HG03521 (cell line): ENCODE results near the gene ABCC4.
A peak's percentile ranks its signal among the peaks of the same experiment; 100 is the strongest.

ENCODE experiments used
- ATAC-seq: cut with Tn5 transposase; IDR thresholded peaks from one replicate; pipeline ENCODE4 v1.9.1; 2021; ENCODE audit warnings: mild to moderate bottlenecking, moderate library complexity; ENCODE audit not compliant: unreplicated experiment

ABCC4 gene

DNA sequence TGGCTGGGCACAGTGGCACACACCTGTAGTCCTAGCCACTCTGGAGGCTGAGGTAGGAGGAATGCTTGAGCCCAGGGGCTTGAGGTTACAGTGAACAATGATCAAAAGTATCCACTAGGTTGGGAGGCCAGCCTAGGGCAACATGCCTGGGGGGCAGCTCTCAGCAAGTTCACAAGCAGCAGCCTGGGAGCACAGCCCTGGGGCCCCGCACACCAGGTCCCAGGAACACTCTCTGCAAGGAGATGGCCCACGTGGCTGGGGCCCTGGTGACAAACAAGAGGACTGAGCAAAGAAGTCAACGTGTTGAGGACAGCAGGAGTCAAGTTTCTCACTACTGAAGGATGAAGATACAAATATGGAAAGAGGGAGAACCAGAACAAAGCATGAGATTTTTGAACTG lies 39.3 kb downstream of the ABCC4 start:
- no peak for ATAC-seq

DNA sequence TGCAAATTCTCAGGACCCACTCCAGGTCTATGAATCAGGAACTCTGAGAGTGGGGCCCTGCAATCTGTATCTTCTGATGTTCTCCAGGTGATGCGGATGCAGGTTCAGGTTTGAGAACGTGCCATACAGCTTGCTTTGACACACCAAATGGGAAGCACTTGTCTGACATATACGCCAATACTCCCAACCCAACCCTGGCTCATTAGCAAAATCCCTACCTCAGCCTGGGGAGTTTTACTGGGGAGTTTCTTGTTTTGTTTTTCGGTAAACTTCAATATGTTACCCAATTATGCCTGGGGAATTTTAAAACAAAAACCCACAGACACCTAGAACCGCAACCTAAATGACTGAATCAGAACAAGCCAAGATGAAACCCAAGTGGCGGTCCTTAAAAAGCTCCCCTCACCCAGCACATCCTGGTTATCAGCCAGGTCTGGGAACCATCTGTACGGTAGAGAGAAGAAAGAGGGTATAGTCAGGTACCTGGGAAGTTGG lies 41.2 kb downstream of the ABCC4 start:
- peak; percentile 32 for ATAC-seq

DNA sequence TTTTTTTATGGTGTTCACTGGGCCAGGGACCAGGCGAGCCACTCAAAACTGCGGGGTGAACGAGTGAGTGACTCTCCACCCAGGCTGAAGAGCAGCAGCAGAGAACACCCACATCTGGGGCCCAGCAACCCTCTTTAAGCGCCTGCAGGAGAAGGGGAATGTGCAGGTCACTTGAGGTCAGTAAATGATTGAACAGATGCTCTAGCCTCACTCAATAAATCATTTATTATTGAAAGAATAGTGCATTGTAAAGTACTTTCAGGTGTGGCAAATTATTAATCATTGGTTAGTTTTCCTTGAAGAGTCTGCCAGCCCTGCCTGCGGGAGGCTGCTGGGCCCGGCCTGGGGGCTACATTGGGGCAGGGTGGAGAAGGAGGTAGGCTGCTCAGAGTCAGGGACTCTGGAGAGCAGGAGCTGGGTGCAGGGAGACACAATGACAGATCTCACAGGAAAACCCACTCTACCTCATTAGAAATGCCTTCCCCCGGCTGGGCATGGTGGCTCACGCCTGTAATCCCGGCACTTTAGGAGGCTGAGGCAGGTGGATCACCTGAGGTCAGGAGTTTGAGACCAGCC lies 42.5 kb downstream of the ABCC4 start:
- peak; percentile 30 for ATAC-seq

DNA sequence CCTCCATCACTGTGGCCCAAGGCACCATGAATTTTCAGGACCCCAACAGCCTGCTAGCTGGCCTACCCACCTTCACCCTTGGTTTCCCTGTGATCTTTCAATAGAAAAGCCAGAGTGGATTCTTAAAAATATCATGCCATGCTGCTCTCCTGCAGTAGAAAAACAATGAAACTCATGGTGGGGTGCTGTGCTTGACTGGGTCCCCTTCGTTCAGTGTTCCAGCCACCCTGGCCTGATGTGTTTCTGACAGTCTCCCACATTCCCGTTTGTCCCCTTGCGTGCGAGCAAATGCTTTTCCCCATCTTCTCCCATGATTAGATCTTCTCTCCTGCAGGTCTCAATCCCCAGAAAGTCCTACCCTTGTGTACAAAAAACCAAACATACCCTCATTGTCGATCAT lies 43.2 kb downstream of the ABCC4 start:
- ATAC-seq: no peak

GRCh38 chr13:95256091-95256490 lies 45.2 kb downstream of the ABCC4 start:
- no peak for ATAC-seq

- no peak for ATAC-seq
These were observed 46.0 kb downstream of the ABCC4 start for GRCh38 chr13:95255072-95255732.

DNA sequence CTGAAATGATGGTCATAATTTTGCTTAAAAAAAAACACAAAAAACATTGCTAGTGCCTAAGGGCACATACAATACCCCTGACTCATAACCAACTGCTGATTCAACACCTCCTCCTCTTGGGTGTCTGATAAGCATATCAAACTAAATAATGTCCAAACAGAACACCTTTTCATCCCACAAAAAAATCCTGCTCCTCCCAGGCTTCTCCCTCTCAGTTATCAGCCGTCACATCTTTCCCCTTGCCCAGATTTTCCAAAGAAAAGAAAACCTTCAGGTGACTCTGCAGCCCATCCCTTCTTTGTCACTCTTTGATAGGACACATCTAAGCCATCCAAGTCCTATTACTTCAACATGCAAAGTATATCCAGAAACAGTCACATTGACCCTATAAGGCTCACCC lies 46.9 kb downstream of the ABCC4 start:
- no peak for ATAC-seq

DNA sequence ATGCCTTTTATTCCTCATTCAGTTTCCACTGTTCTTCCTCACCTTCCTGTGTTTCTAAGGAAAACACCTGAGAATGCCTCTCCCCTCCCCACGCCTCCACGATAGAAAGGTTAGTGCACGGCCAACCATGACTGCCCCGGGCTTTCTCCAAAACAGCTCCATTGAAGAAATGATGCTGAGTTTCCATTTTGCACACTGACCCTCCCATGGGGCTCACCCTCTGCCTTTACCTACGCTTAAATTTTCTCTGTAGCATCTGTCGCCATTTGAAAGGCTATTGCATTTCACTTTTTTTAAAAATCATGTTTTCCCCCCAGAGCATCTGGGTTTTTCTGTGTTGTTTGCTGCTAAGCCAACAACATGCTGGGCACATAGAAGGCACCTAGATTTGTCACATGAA lies 48.2 kb downstream of the ABCC4 start:
- no peak for ATAC-seq

- ATAC-seq: no peak
These were observed 49.6 kb downstream of the ABCC4 start for GRCh38 chr13:95251641-95252040.

DNA sequence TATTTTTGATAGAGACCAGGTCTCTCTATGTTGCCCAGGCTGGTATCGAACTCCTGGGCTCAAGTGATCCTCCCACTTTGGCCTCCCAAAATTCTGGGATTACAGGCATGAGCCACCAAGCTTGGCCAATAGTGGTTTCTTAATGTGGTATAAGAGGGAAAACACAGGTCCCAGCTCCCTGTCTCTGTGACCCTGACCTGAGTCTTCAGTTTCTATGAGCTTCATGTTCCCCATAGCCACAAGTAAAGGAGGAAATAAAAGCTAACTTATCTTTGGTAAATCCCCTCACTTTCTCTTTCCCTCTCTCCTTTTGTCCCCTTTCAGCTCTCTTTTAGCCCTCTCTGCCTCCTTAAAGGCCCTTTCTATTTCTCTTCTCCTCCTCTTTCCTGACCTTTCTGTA lies 50.3 kb downstream of the ABCC4 start:
- ATAC-seq: no peak

DNA sequence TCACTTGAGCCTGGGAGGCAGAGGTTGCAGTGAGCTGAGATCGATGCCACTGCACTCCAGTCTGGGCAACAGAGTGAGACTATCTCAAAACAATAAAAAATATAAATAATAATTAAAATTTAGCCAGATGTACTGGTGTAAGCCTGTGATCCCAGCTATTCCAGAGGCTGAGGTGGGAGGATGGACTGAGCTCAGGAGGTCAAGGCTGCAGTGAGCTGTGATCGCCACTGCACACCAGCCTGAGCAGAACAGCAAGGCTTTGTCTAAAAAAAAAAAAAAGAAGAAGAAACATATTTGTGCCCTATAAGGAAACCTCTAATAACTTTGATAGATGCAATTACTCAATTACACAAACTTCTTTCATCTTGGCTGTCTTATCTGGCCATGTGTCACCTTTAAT lies 52.3 kb downstream of the ABCC4 start:
- ATAC-seq: no peak

DNA sequence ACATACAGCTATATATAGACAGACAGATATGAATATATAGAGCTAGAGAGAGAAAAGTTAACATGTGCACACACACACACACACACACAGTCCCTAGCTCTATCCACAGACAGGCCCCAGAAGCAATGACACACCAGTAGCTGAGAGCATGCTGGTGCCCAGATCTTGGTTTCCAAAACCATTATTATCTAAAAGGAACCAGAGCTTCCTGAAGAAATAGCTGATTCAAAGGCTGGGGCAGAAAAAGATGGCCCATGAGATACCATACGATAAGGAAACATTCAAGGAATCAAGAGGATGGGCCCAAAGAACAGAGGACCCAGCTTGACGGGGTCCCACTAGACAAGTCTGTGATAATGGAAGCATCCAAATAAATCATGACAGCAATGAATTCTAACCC lies 53.4 kb downstream of the ABCC4 start:
- ATAC-seq: no peak

DNA sequence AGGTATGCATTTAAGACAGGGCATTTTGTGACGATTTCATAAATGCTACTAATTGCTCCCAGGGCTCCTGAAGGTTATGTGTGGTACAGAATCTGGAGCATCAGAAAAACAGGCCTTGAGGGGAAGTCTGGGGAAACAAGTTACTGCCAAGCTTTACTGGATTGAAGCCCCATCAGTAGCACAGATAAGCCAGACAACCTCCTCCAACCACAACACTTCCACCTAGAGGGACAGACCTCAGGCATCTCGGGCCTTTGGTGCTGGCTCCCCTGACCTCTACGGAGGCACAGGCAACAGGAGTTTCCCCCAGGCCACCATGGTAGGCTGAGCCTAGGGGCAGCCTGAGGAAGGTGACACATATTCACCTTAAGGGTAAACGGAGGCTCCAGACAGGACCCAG lies 54.1 kb downstream of the ABCC4 start:
- ATAC-seq: no peak

- ATAC-seq: no peak
These were observed 54.8 kb downstream of the ABCC4 start for GRCh38 chr13:95246292-95247082.

DNA sequence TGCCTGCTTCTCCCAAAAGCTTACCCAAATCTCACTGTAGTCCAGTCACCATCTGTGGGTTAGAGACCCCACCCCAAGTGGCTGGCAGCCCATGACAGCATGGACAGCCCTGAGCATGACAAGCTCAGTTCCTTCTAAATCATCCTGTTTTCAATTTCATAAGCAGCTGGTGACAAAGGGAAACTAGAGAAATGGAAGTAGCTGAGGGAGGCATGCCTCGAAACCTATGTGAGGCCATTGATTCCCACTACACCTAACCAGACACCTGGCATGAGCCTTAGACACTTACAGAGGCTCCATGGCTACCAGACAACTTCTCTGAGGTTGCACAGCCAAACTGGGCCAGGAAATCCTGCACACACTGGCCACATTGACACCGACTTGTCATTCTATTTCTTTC lies 56.2 kb downstream of the ABCC4 start:
- ATAC-seq: peak; percentile 78

DNA sequence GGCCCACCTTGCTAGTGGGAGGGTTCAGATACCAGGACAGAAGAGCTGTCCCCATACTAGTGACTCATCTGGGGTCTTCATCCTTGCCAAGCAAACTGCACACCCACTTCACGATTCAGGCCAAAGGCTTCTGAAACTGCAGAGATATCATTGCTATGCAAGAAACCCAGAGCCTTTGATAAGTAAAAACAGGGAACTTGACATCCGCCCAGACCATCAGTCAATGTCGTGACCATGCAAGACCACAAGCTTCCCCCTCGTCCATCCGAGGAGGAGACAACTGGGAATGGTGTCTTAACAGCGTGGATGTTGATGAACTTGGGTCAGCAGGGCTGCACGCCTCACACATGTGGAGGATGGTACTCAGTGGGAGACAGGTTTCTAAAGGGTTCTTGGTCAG lies 58.0 kb downstream of the ABCC4 start:
- no peak for ATAC-seq

GRCh38 chr13:95241321-95241720 lies 59.9 kb downstream of the ABCC4 start:
- ATAC-seq: no peak

DNA sequence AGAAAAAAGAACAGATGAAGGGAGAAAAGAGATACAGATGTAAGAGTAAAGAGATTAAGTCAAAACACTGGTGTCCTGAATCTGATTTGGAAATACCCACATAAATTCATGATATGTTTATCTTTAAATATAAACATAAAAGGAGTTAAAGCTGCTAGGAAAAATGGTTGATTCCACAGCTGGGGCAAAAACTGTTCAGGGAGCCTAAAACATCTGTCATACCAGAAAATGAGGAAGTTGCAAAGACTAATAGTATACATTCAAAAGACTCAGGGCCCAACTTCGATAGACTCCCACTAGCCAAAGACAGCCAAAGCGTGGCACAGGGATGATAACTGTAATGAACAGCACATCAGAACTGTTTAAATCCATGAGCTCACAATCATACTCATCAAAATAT lies 62.0 kb downstream of the ABCC4 start:
- ATAC-seq: peak; percentile 54

DNA sequence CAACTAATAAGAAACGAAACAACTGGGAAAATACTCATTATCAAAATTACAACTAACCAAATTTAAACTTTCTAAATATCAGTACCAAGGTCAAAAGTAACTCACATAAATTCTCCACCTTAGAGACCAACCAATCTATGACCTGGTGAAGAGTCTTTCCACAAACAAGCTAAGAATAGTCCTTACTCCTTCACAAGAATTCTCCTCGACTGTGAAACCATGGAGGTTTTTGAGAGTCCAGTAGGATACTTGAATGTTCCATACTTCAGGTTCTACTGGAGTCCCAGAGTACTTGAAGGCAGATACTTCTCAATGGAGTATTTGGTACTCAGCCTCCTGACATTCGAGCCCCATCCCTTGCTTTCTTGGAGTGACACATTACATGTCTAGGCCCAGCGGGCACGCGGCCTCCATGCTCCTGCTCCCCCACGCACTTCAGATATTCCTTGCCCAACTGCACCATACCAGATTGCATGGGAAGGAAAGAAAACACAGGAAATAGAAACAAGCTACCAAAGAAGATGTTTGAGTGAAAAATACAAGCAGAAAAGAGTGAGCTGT lies 63.9 kb downstream of the ABCC4 start:
- ATAC-seq: no peak

DNA sequence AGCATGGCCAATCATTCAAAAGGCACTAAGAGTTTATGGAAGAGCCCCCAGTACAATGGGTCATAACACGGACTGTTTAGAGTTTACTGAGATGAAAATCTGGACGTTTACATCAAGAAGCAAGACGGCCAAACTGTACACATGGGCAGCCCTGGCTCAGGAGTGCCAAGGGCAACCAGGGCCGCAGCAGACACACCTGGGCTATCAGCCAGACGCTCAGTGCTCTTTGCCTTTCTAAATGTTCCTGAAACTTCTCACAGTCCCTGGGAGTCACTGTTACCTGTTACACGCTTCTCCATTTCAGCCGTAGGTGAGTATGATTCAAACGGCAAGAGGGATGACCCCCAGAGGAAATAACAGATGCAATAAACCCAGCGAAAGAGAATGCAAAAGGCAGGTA lies 64.5 kb downstream of the ABCC4 start:
- no peak for ATAC-seq

GRCh38 chr13:95235974-95236373 lies 65.3 kb downstream of the ABCC4 start:
- no peak for ATAC-seq
